ENCODE data around the gene NAGA. TPM values are rescaled to one million over a fixed set of nuclear protein-coding genes. Genes with fewer than 3 reads are reported as not detected.

Gene NAGA
- total and polyA plus RNA-seq, 9 of the 15 experiments (the other 6 are each of a cell fraction or from before 2014, with no cell fraction given): 6.5 to 20.6 (median 17.4) TPM

DNA sequence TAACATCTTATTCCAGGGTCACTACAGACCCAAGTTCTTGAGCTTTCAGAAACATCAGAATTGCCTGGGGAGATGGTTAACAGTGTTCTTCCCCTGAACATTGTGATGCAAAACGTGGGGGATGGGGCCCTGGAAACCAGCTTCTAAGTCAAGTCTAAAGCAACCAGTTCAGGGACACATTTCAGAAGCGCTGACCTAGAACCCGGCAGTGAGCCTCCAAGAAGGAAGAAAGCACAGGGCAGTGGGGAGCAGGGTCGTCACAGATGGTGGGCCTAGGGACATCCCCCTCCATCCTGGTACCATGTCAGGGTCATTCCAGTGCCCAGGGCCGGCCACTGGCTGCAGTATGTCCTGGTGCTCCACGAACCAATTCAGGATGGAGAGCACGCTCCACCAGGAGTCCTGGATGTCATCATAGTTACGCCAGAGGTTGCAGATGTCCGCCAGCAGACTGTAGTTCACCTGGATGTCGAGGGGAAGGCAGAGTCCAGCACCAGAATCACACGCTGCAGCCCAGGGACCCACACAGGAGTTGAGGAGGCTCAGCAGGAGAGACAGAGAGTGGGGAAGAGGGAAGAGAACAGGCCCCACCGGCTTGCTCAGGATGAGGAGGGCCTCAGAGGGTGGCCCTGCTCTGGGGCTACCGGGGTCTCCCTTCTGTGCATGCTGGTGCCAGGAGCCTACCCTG lies 5.0 kb downstream of the NAGA start:
- ChIA-PET POLR2A (interaction anchor here (0.6 kb wide), 1 partner anchor 178 kb away, joined by 3 read pairs; no protein-coding TSS in a partner anchor), CTCF (ENCODE audit: low intra/inter-chr PET ratio) (no interaction called here)
- Histone ChIP-seq H3K27ac (ENCODE audit: extremely low read depth, low read depth, low read length) (no peak overlapping the region), H4K20me1 (replicated peaks; ENCODE audit: control insufficient read depth, insufficient read depth, low read length) (no peaks in the 10 kb centered on the region), H3K4me2 (ENCODE audit: insufficient read depth, low read length) (no peak overlapping the region), H3K9me3 (replicated peaks; ENCODE audit: control insufficient read depth, insufficient read depth, low read depth, low read length) (no peaks in the 10 kb centered on the region; the same call in 1 of the 2 replicates), H3K9ac (ENCODE audit: insufficient read depth in 1 of 2, low read depth in 2 of 2, low read length in 2 of 2) (no peak overlapping the region), H3K4me1 (replicated peaks in 1 of 2; ENCODE audit: control insufficient read depth in 2 of 2, insufficient read depth in 2 of 2, low read length in 2 of 2) (peaks cover 15 to 18% of the 10 kb centered on the region in 2 experiments; a peak in 4 of 5 replicates), H2AFZ (ENCODE audit: low read depth, low read length) (no peak overlapping the region), H3K27me3 (ENCODE audit: control insufficient read depth in 2 of 2, insufficient read depth in 2 of 2, low read length in 2 of 2) (no peaks in the 10 kb centered on the region), H3K79me2 (ENCODE audit: control insufficient read depth, insufficient read depth, low read length) (peaks cover 19% of the 10 kb centered on the region), H3K36me3 (ENCODE audit: control insufficient read depth, insufficient read depth, low read length) (peaks cover 52% of the 10 kb centered on the region; the same call in 2 of the 3 replicates), H3K9me1 (ENCODE audit: control insufficient read depth, insufficient read depth, low read length) (peaks cover 2% of the 10 kb centered on the region), H3K4me3 (no peak overlapping the region)
- intact Hi-C loops (cut with micrococcal nuclease) (no loop called here), in situ Hi-C loops (cut with MboI) (no loop called here)
- 83% methylated on average over 12 of the region's 13 CpGs for WGBS (ENCODE audit: insufficient coverage, low coverage, missing lambda C conversion rate)
- FAIRE-seq (no peak), ATAC-seq (no peak), DNase-seq (ENCODE audit: extremely low read depth in 1 of 4, low spot score in 3 of 4) (no peak)
- no TSS peak for BruUV-seq (replicated peaks)
- TF ChIP-seq, protein P1, sequence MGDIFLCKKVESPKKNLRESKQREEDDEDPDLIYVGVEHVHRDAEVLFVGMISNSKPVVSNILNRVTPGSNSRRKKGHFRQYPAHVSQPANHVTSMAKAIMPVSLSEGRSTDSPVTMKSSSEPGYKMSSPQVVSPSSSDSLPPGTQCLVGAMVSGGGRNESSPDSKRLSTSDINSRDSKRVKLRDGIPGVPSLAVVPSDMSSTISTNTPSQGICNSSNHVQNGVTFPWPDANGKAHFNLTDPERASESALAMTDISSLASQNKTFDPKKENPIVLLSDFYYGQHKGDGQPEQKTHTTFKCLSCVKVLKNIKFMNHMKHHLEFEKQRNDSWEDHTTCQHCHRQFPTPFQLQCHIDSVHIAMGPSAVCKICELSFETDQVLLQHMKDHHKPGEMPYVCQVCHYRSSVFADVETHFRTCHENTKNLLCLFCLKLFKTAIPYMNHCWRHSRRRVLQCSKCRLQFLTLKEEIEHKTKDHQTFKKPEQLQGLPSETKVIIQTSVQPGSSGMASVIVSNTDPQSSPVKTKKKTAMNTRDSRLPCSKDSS (IDR thresholded peaks at IDR 0.05; ENCODE audit: low read depth, partially characterized antibody): no peak
- TF ChIP-seq, protein P2, sequence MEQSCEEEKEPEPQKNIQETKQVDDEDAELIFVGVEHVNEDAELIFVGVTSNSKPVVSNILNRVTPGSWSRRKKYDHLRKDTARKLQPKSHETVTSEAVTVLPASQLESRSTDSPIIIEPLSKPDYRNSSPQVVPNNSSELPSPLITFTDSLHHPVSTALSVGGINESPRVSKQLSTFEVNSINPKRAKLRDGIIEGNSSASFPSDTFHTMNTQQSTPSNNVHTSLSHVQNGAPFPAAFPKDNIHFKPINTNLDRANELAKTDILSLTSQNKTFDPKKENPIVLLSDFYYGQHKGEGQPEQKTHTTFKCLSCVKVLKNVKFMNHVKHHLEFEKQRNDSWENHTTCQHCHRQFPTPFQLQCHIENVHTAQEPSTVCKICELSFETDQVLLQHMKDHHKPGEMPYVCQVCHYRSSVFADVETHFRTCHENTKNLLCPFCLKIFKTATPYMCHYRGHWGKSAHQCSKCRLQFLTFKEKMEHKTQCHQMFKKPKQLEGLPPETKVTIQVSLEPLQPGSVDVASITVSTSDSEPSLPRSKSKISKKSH (CRISPR knock-in tag; IDR thresholded peaks at IDR 0.05): no peak
- TF ChIP-seq ZNF274 (IDR thresholded peaks at IDR 0.05; ENCODE audit: borderline replicate concordance, low read depth, low read length): no peak
- TF ChIP-seq ZNF212 (CRISPR knock-in tag; IDR thresholded peaks at IDR 0.05): no peak
- TF ChIP-seq, protein P3, sequence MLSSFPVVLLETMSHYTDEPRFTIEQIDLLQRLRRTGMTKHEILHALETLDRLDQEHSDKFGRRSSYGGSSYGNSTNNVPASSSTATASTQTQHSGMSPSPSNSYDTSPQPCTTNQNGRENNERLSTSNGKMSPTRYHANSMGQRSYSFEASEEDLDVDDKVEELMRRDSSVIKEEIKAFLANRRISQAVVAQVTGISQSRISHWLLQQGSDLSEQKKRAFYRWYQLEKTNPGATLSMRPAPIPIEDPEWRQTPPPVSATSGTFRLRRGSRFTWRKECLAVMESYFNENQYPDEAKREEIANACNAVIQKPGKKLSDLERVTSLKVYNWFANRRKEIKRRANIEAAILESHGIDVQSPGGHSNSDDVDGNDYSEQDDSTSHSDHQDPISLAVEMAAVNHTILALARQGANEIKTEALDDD (IDR thresholded peaks at IDR 0.05): no peak
- TF ChIP-seq DIDO1 (tag; IDR thresholded peaks at IDR 0.05; ENCODE audit: low read depth): no peak
- no peak for TF ChIP-seq ZNF445 (CRISPR knock-in tag; IDR thresholded peaks at IDR 0.05; ENCODE audit: low read depth)
- TF ChIP-seq TBP (optimal IDR thresholded peaks at IDR 0.05; ENCODE audit: low read depth, low read length): no peak
- TF ChIP-seq ZNF699 (CRISPR knock-in tag; IDR thresholded peaks at IDR 0.05; ENCODE audit: insufficient replicate concordance): no peak
- TF ChIP-seq HDAC8 (tag; IDR thresholded peaks at IDR 0.05): no peak
- TF ChIP-seq TRIM24 (IDR thresholded peaks at IDR 0.05): no peak
- TF ChIP-seq, protein P4, sequence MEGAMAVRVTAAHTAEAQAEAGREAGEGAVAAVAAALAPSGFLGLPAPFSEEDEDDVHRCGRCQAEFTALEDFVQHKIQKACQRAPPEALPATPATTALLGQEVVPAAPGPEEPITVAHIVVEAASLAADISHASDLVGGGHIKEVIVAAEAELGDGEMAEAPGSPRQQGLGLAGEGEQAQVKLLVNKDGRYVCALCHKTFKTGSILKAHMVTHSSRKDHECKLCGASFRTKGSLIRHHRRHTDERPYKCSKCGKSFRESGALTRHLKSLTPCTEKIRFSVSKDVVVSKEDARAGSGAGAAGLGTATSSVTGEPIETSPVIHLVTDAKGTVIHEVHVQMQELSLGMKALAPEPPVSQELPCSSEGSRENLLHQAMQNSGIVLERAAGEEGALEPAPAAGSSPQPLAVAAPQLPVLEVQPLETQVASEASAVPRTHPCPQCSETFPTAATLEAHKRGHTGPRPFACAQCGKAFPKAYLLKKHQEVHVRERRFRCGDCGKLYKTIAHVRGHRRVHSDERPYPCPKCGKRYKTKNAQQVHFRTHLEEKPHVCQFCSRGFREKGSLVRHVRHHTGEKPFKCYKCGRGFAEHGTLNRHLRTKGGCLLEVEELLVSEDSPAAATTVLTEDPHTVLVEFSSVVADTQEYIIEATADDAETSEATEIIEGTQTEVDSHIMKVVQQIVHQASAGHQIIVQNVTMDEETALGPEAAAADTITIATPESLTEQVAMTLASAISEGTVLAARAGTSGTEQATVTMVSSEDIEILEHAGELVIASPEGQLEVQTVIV (CRISPR knock-in tag; IDR thresholded peaks at IDR 0.05; ENCODE audit: borderline replicate concordance): no peak
- TF ChIP-seq, protein P5, sequence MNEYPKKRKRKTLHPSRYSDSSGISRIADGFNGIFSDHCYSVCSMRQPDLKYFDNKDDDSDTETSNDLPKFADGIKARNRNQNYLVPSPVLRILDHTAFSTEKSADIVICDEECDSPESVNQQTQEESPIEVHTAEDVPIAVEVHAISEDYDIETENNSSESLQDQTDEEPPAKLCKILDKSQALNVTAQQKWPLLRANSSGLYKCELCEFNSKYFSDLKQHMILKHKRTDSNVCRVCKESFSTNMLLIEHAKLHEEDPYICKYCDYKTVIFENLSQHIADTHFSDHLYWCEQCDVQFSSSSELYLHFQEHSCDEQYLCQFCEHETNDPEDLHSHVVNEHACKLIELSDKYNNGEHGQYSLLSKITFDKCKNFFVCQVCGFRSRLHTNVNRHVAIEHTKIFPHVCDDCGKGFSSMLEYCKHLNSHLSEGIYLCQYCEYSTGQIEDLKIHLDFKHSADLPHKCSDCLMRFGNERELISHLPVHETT (CRISPR knock-in tag; conservative IDR thresholded peaks at IDR 0.05 in 1 of 2, IDR thresholded peaks at IDR 0.05 in 1 of 2): no peak

Data from K562 (cell line).